Measurements from ENCODE around the gene LTBP1. TPM values are rescaled to one million over a fixed set of nuclear protein-coding genes. Genes with fewer than 3 reads are reported as not detected.

The LTBP1 gene
- total RNA-seq, 4 donors from 2014 or later, result 15.8 to 56.7 (median 28.3) TPM

DNA sequence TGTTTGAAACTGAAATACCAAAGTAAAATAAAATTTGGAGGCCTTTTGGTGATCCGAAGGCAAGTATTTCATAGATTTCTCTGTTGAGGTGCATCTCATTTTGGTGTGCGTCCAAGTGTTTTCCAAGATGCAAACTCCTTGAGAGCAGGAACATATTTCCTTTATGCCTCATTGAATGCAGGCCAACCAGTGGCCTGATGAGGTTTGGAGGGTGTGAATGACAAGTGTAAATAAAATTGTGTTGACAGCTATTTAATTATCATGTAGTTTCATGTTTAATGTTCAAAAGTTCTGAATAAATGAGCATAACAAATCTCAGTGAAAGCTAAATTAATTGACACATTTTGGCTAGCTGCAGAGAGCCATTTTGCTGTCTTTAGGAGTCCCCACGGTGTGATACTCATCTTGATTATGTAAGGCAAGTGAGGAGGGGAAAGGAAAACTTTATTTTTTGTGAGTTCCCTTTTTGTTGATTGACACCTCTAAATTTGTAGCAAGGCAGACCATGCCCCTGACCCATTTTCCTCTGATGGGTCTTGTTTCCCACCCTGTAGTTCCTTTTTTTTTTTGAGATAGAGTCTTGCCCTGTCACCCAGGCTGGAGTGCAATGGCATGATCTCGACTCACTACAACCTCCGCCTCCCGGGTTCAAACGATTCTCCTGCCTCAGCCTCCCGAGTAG is 6.3 kb upstream of the LTBP1 start:
- in situ Hi-C loops (cut with MboI; ENCODE audit: low pct_ligation_motif_present in 1 of 4, low pct_unique_long_range_greater_than_20kb in 1 of 4, low sequenced_read_pairs in 3 of 4), result loop anchor here in 1 of 4 donors (10.0 kb wide), 1 partner anchor 166 kb away; no protein-coding TSS in a partner anchor
- TF ChIP-seq POLR2AphosphoS5 (IDR thresholded peaks at IDR 0.05) (no peak), EP300 (IDR thresholded peaks at IDR 0.05; ENCODE audit: low read depth) (no peak), POLR2A (IDR thresholded peaks at IDR 0.05) (no peak)
- TF ChIP-seq, protein P1, sequence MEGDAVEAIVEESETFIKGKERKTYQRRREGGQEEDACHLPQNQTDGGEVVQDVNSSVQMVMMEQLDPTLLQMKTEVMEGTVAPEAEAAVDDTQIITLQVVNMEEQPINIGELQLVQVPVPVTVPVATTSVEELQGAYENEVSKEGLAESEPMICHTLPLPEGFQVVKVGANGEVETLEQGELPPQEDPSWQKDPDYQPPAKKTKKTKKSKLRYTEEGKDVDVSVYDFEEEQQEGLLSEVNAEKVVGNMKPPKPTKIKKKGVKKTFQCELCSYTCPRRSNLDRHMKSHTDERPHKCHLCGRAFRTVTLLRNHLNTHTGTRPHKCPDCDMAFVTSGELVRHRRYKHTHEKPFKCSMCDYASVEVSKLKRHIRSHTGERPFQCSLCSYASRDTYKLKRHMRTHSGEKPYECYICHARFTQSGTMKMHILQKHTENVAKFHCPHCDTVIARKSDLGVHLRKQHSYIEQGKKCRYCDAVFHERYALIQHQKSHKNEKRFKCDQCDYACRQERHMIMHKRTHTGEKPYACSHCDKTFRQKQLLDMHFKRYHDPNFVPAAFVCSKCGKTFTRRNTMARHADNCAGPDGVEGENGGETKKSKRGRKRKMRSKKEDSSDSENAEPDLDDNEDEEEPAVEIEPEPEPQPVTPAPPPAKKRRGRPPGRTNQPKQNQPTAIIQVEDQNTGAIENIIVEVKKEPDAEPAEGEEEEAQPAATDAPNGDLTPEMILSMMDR (IDR thresholded peaks at IDR 0.05), result no peak
- DNase-seq, result no peak

DNA sequence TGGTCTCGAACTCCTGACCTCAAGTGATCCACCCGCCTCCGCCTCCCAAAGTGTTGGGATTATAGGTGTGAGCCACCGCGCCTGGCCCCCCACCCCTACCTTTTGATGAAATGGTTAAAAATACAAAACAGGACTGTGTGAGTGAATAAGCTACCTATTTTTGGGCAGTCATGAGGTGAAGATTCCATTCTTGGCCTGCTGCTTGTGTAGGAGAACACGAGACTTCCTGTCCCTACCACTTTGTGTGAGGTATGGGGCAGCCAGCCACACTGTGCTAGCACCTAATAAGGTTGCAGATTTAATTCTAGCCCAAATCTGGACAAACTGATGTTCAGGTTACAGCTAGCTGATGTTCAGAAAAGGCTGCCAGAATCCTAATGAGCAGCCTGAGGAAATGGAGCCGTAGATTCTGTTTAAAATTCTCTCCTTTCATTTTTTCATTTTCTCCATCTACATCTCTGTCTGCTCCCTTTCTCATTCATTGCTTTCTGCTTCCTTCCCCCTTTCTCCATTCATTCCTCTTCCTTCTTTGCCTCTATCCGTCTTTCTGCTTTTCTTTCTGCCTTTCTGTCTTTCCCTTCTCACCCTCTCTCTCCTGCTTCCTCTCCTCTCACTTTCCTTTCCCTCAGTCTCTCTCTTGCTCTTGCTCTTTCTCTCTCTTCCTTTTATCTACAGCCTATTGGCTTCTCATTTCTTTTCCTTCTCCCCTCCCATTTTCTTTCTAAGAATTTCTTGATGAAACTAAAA is 4.6 kb upstream of the LTBP1 start:
- in situ Hi-C loops (cut with MboI; ENCODE audit: low pct_ligation_motif_present in 1 of 4, low pct_unique_long_range_greater_than_20kb in 1 of 4, low sequenced_read_pairs in 3 of 4), result loop anchor here in 1 of 4 donors (10.0 kb wide), 1 partner anchor 167 kb away; no protein-coding TSS in a partner anchor
- intact Hi-C loops (cut with DNase I; ENCODE audit: low total_unique reads), result no loop called here

More for the DNA sequence above, 6.3 kb upstream of the LTBP1 start:
- WGBS, 2 donors (ENCODE audit: low coverage in 1 of 2), result 89 to 90% methylated on average over 4 to 8 of the region's 8 CpGs
- intact Hi-C loops (cut with DNase I; ENCODE audit: low total_unique reads), result no loop called here
- H3K4me1 ChIP-seq, result peaks cover 0 to 11% (median 2%) of the 10 kb centered on the region in 4 donors
- H3K4me3 ChIP-seq, result no peak overlapping the region
- H3K27me3 ChIP-seq, result peaks cover 10% of the 10 kb centered on the region
- H3K27ac ChIP-seq, result no peak overlapping the region
- H3K9me3 ChIP-seq, result no peaks in the 10 kb centered on the region
- no peaks in the 10 kb centered on the region for H3K36me3 ChIP-seq

DNA sequence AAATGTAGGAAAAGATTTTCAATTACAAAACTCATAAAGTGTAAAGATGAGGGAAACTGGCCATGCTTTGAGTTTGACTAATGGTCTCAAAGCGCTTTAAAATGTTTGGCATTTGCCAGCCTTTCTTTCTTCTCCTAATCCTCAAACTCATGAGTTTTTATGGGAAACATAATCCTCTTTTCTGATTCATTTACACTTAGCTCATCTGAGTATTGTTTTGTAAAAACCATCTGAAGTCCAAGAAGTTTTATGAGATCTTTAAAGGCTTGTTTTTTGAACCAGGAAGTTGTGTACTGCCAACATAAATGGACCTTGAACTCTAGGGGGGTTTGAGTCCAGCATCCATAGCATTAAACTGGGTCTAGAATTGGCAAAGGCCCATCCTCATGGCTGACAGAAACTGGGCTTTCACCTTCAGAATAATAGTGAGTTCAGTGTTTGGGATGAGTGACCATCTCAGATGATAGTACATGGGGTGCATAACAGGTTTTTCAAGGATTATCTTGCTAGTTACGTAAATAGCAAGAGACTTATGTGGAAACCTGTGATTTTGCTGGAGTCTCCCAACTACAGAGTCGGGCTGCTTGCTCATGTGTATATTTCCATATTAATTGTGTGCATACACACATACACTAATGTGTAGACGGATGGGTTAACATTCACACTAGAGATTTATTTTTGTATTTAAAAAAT is 3.8 kb upstream of the LTBP1 start:
- peaks cover 0 to 13% (median 4%) of the 10 kb centered on the region in 4 donors for H3K4me1 ChIP-seq
- DNase-seq, result no peak
- in situ Hi-C loops (cut with MboI; ENCODE audit: low pct_ligation_motif_present in 1 of 4, low pct_unique_long_range_greater_than_20kb in 1 of 4, low sequenced_read_pairs in 3 of 4), result loop anchor here in 1 of 4 donors (10.0 kb wide), 1 partner anchor 168 kb away; no protein-coding TSS in a partner anchor
- no peak overlapping the region for H3K4me3 ChIP-seq
- intact Hi-C loops (cut with DNase I; ENCODE audit: low total_unique reads), result no loop called here
- no peaks in the 10 kb centered on the region for H3K36me3 ChIP-seq
- TF ChIP-seq POLR2A (IDR thresholded peaks at IDR 0.05) (no peak), POLR2AphosphoS5 (IDR thresholded peaks at IDR 0.05) (no peak), EP300 (IDR thresholded peaks at IDR 0.05; ENCODE audit: low read depth) (no peak)
- TF ChIP-seq, protein P1 (IDR thresholded peaks at IDR 0.05), result no peak
- H3K27ac ChIP-seq, result no peak overlapping the region
- 51 to 71% methylated on average over 3 to 4 of the region's 4 CpGs for WGBS, 2 donors (ENCODE audit: low coverage in 1 of 2)
- H3K27me3 ChIP-seq, result peaks cover 8% of the 10 kb centered on the region
- H3K9me3 ChIP-seq, result no peaks in the 10 kb centered on the region

More for the DNA sequence above, 4.6 kb upstream of the LTBP1 start:
- Histone ChIP-seq H3K4me3 (no peak overlapping the region), H3K4me1 (peaks cover 0 to 11% (median 2%) of the 10 kb centered on the region in 4 donors), H3K27ac (no peak overlapping the region), H3K9me3 (no peaks in the 10 kb centered on the region), H3K27me3 (peaks cover 10% of the 10 kb centered on the region), H3K36me3 (no peaks in the 10 kb centered on the region)
- TF ChIP-seq POLR2A (IDR thresholded peaks at IDR 0.05) (no peak), EP300 (IDR thresholded peaks at IDR 0.05; ENCODE audit: low read depth) (no peak), POLR2AphosphoS5 (IDR thresholded peaks at IDR 0.05) (no peak)
- TF ChIP-seq, protein P1 (IDR thresholded peaks at IDR 0.05), result no peak
- 90 to 92% methylated on average over 7 to 8 of the region's 8 CpGs for WGBS, 2 donors (ENCODE audit: low coverage in 1 of 2)
- DNase-seq, result no peak

DNA sequence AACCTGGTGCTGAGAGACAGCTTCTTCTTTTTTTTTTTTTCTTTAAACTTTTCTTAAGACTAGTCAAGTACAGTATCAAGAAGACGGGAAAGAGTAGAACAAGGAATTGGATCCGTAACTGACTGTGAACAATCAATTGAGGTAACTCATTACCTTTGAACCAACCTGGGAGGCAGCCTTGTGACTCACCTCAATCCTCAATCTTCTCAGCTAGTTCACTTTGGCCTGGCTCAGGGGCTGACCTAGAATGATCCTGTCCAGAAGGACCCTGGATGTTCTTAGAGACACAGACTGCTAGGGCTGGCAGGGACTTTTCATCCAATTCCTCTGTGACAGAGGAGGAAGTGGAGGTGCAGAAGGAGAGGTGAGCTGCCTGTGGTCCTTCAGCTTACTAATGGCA is 1.5 kb upstream of the LTBP1 start:
- Histone ChIP-seq H3K27ac (no peak overlapping the region), H3K9me3 (no peaks in the 10 kb centered on the region), H3K36me3 (no peaks in the 10 kb centered on the region), H3K4me3 (no peak overlapping the region), H3K27me3 (peaks cover 4% of the 10 kb centered on the region), H3K4me1 (peaks cover 0 to 20% (median 10%) of the 10 kb centered on the region in 4 donors)
- TF ChIP-seq, protein P1 (IDR thresholded peaks at IDR 0.05), result no peak
- no peak for TF ChIP-seq POLR2AphosphoS5 (IDR thresholded peaks at IDR 0.05)
- no peak for TF ChIP-seq EP300 (IDR thresholded peaks at IDR 0.05; ENCODE audit: low read depth)
- TF ChIP-seq POLR2A (IDR thresholded peaks at IDR 0.05), result no peak
- intact Hi-C loops (cut with DNase I; ENCODE audit: low total_unique reads), result no loop called here
- WGBS, 2 donors (ENCODE audit: low coverage in 1 of 2), result 84 to 91% methylated on average over 2 of the region's 2 CpGs
- in situ Hi-C loops (cut with MboI; ENCODE audit: low pct_ligation_motif_present in 1 of 4, low pct_unique_long_range_greater_than_20kb in 1 of 4, low sequenced_read_pairs in 3 of 4), result loop anchor here in 1 of 4 donors (10.0 kb wide), 1 partner anchor 170 kb away; no protein-coding TSS in a partner anchor
- DNase-seq, result no peak

Measured in transverse colon (tissue), 4 donors.